GM12878 (cell line): ENCODE results near the gene POLG. TPM values are rescaled to one million over a fixed set of nuclear protein-coding genes. Genes with fewer than 3 reads are reported as not detected.

Experiments
- CREB1 ChIP-seq: IDR thresholded peaks from 2 replicates; pipeline ENCODE4 v1.6.1; 2012; ENCODE audit warnings: low read depth, mild to moderate bottlenecking, inconsistent platforms
- GATAD2B ChIP-seq: fragments of 450-650 bp; conservative IDR thresholded peaks from 2 replicates; pipeline ENCODE4 v1.6.1; 2017; ENCODE audit warnings: low read depth, mild to moderate bottlenecking, moderate library complexity
- NBN ChIP-seq: fragments of 450-650 bp; IDR thresholded peaks from 2 replicates; pipeline ENCODE4 v1.6.1; 2016
- NFIC ChIP-seq: IDR thresholded peaks from 2 replicates; pipeline ENCODE4 v1.6.1; 2012; ENCODE audit warnings: low read depth, mild to moderate bottlenecking, inconsistent platforms, low read length, moderate library complexity
- NRF1 ChIP-seq: conservative IDR thresholded peaks from 2 replicates; pipeline ENCODE4 v1.6.1; 2011; ENCODE audit warnings: mild to moderate bottlenecking, low read depth, low read length, improper control_type of control experiment
- SPI1 ChIP-seq: IDR thresholded peaks from 2 replicates; pipeline ENCODE4 v1.6.1; 2011; ENCODE audit warnings: low read depth, mild to moderate bottlenecking, low read length, moderate library complexity, borderline replicate concordance; ENCODE audit not compliant: insufficient read depth
- SREBF1 ChIP-seq: IDR thresholded peaks from 2 replicates; pipeline ENCODE4 v1.6.1; 2012; ENCODE audit warnings: mild to moderate bottlenecking, low read length
- YY1 ChIP-seq: IDR thresholded peaks from 2 replicates; pipeline ENCODE4 v1.6.1; 2011; ENCODE audit warnings: low read depth, mild to moderate bottlenecking, low read length
- polyA plus RNA-seq, 11 experiments: library from polyadenylated mRNA; depleted of rRNA in 4 of 11; unstranded in 6 of 11; stranded (reverse) in 5 of 11; fragments of >200 nt; fragmentation: Nextera tagmentation in 4 of 11; fragmentation: Illumina TruSeq in 1 of 11; extraction: Ambion mirVana in 4 of 11; extraction: Trizol in 1 of 11; gene quantifications; 1 replicate in 1 of 11; 2 replicates in 10 of 11; pipeline versions ENCODE4 v1.2.1 to v1.2.3, GENCODE V29; 2011 to 2016; ENCODE audit warnings: inconsistent platforms in 2 of 11, missing spikeins in 2 of 11, low read depth in 1 of 11
- total RNA-seq, 4 experiments: library from RNA; depleted of rRNA in 3 of 4; stranded (reverse); fragments of >200 nt in 3 of 4; fragmentation: Illumina TruSeq in 1 of 4; extraction: Trizol in 1 of 4; gene quantifications; 2 replicates each; pipeline versions ENCODE4 v1.2.1 to v1.2.3, GENCODE V29; 2013 to 2021
- TF ChIP-seq, protein P1 (sequence below): fragments of 450-650 bp; IDR thresholded peaks from 2 replicates; pipeline ENCODE4 v1.6.1; 2017; ENCODE audit warnings: mild to moderate bottlenecking, moderate library complexity
- TF ChIP-seq, protein P2 (sequence below): IDR thresholded peaks from 2 replicates; pipeline ENCODE4 v1.6.1; 2012; ENCODE audit warnings: low read depth, low read length, improper control_type of control experiment
- TF ChIP-seq, protein P3 (sequence below): fragments of 450-650 bp; IDR thresholded peaks from 2 replicates; pipeline ENCODE4 v1.6.1; 2017; ENCODE audit warnings: borderline replicate concordance

POLG gene
- total and polyA plus RNA-seq, 10 of the 15 experiments (the other 5 are each of a cell fraction or from before 2014, with no cell fraction given): 14.8 to 71.1 (median 33.0) TPM

DNA sequence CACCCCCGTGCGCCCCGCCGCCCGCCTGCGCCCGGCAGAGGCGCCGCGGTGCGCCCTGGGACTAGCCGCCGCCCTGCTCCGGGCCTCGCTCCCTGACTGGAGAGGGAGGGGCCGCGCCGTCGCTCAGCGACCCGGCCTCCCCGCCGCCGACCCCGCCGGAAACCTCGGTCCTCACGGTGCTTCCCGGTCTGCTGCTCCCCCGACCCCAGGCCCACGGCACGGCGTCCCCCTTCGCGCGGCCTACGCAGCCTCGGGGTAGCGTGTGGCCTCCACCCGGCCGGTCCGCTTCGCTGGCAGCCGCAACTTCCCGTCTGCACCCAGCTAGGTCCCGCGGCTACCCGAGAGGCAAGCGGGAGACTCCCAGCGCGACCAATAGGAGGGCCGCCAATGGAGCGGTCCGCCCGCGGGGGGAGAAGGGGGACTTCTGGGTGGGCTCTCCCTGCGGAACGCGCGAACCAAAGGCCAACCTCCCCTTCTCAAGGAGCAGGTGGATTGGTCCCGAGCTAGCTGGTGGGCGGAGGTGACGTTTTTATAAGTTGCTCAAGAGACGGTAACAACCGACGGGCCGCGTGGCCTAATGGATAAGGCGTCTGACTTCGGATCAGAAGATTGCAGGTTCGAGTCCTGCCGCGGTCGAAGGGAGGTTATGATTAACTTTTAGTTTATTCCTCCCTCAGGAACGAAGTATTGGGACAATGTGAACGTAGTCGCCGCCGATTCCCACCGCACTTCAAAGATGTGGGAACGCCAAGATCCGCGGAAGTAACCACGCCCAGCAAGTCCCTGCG, at the start of gene POLG (continued):
- TF ChIP-seq, protein P1, sequence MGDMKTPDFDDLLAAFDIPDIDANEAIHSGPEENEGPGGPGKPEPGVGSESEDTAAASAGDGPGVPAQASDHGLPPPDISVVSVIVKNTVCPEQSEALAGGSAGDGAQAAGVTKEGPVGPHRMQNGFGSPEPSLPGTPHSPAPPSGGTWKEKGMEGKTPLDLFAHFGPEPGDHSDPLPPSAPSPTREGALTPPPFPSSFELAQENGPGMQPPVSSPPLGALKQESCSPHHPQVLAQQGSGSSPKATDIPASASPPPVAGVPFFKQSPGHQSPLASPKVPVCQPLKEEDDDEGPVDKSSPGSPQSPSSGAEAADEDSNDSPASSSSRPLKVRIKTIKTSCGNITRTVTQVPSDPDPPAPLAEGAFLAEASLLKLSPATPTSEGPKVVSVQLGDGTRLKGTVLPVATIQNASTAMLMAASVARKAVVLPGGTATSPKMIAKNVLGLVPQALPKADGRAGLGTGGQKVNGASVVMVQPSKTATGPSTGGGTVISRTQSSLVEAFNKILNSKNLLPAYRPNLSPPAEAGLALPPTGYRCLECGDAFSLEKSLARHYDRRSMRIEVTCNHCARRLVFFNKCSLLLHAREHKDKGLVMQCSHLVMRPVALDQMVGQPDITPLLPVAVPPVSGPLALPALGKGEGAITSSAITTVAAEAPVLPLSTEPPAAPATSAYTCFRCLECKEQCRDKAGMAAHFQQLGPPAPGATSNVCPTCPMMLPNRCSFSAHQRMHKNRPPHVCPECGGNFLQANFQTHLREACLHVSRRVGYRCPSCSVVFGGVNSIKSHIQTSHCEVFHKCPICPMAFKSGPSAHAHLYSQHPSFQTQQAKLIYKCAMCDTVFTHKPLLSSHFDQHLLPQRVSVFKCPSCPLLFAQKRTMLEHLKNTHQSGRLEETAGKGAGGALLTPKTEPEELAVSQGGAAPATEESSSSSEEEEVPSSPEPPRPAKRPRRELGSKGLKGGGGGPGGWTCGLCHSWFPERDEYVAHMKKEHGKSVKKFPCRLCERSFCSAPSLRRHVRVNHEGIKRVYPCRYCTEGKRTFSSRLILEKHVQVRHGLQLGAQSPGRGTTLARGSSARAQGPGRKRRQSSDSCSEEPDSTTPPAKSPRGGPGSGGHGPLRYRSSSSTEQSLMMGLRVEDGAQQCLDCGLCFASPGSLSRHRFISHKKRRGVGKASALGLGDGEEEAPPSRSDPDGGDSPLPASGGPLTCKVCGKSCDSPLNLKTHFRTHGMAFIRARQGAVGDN: peak; percentile 67
- TF ChIP-seq SPI1: peak; percentile 62; the same call in 1 of the 2 replicates
- TF ChIP-seq, protein P2, sequence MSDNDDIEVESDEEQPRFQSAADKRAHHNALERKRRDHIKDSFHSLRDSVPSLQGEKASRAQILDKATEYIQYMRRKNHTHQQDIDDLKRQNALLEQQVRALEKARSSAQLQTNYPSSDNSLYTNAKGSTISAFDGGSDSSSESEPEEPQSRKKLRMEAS: peak; percentile 38
- peak; percentile 88 for TF ChIP-seq NFIC
- peak; percentile 100 for TF ChIP-seq SREBF1
- TF ChIP-seq GATAD2B: peak; percentile 94
- TF ChIP-seq, protein P3, sequence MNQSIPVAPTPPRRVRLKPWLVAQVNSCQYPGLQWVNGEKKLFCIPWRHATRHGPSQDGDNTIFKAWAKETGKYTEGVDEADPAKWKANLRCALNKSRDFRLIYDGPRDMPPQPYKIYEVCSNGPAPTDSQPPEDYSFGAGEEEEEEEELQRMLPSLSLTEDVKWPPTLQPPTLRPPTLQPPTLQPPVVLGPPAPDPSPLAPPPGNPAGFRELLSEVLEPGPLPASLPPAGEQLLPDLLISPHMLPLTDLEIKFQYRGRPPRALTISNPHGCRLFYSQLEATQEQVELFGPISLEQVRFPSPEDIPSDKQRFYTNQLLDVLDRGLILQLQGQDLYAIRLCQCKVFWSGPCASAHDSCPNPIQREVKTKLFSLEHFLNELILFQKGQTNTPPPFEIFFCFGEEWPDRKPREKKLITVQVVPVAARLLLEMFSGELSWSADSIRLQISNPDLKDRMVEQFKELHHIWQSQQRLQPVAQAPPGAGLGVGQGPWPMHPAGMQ: no peak
- peak; percentile 98 for TF ChIP-seq NBN
- TF ChIP-seq NRF1: no peak
- TF ChIP-seq CREB1: peak; percentile 79
- TF ChIP-seq YY1: peak; percentile 47; the same call in 1 of the 2 replicates
